Thymus (tissue), 11 donors: ENCODE results near the gene PTPRH. TPM values are rescaled to one million over a fixed set of nuclear protein-coding genes. Genes with fewer than 3 reads are reported as not detected.
"Not testable (repeated sequence)": the region's sequence is repeated elsewhere in the genome, so short reads cannot be mapped to it uniquely, and the experiment has no call there.

Experiments
- DNase-seq, 9 donors: peaks; one replicate each; pipeline ENCODE4 v3.0.0-alpha.2; 2013; ENCODE audit warnings: low spot score in 9 of 9, low read depth in 6 of 9, missing footprints in 1 of 9
- H3K27ac ChIP-seq, 2 donors: one replicate each; pipeline ENCODE4 v1.5.1; 2013; ENCODE audit warnings: control low read depth in 1 of 2, low read depth in 1 of 2, low read length in 1 of 2, mild to moderate bottlenecking in 1 of 2, moderate library complexity in 1 of 2
- H3K27me3 ChIP-seq, 2 donors: one replicate each; pipeline ENCODE4 v1.5.1; 2013; ENCODE audit warnings: low read length in 1 of 2; ENCODE audit not compliant: control insufficient read depth in 2 of 2, insufficient read depth in 1 of 2
- H3K36me3 ChIP-seq, 2 donors: one replicate each; pipeline ENCODE4 v1.5.1; 2013; ENCODE audit warnings: low read length in 1 of 2, mild to moderate bottlenecking in 1 of 2, moderate library complexity in 1 of 2; ENCODE audit not compliant: control insufficient read depth in 2 of 2, insufficient read depth in 2 of 2
- H3K4me1 ChIP-seq, 2 donors: one replicate each; pipeline ENCODE4 v1.5.1; 2013; ENCODE audit warnings: low read length in 2 of 2; ENCODE audit not compliant: control insufficient read depth in 2 of 2, insufficient read depth in 2 of 2
- H3K4me3 ChIP-seq, 2 donors: one replicate each; pipeline ENCODE4 v1.5.1; 2013; ENCODE audit warnings: low read length in 2 of 2, control low read depth in 1 of 2, mild to moderate bottlenecking in 1 of 2
- H3K9me3 ChIP-seq, 2 donors: one replicate each; pipeline ENCODE4 v1.5.1; 2013; ENCODE audit warnings: low read length in 1 of 2, mild to moderate bottlenecking in 1 of 2; ENCODE audit not compliant: control insufficient read depth in 2 of 2, insufficient read depth in 1 of 2
- WGBS: extraction: QIAGEN DNeasy Blood & Tissue Kit; methylation state at CpG from one replicate; pipeline ENCODE4 v1.1.7; 2013; 5-methylcytosine and 5-hydroxymethylcytosine counted together
- polyA plus RNA-seq: library from polyadenylated mRNA; stranded (reverse); fragments of 200-250 nt; gene quantifications from one replicate; pipeline ENCODE4 v1.2.3, GENCODE V29; 2013
- total RNA-seq: library from RNA; stranded (reverse); fragments of 120-200 nt; gene quantifications from one replicate; pipeline ENCODE4 v1.2.4, GENCODE V29; 2013
- donor health status: healthy.

PTPRH gene
- total and polyA plus RNA-seq, 2 donors: 0.14 to 0.28 TPM

- Histone ChIP-seq H3K27ac (no peak overlapping the region), H3K36me3 (no peaks in the 10 kb centered on the region), H3K27me3 (peaks cover 36 to 69% of the 10 kb centered on the region in 2 donors), H3K4me1 (peaks cover 0 to 8% of the 10 kb centered on the region in 2 donors), H3K9me3 (peaks cover 3 to 5% of the 10 kb centered on the region in 2 donors), H3K4me3 (no peak overlapping the region)
- WGBS: 90% methylated on average over 18 of the region's 18 CpGs
- no peak for DNase-seq
These were observed 50.2 kb downstream of the PTPRH start for GRCh38 chr19:55158848-55159749.

- no peaks in the 10 kb centered on the region for H3K36me3 ChIP-seq
- H3K9me3 ChIP-seq: peaks cover 3 to 5% of the 10 kb centered on the region in 2 donors
- H3K27me3 ChIP-seq: peaks cover 36 to 64% of the 10 kb centered on the region in 2 donors
- H3K27ac ChIP-seq: no peak overlapping the region
- no peak overlapping the region for H3K4me3 ChIP-seq
- WGBS: 81% methylated on average over 4 of the region's 4 CpGs
- peaks cover 3 to 8% of the 10 kb centered on the region in 2 donors for H3K4me1 ChIP-seq
- DNase-seq: no peak
These were observed 50.9 kb downstream of the PTPRH start for GRCh38 chr19:55158423-55158822.

DNA sequence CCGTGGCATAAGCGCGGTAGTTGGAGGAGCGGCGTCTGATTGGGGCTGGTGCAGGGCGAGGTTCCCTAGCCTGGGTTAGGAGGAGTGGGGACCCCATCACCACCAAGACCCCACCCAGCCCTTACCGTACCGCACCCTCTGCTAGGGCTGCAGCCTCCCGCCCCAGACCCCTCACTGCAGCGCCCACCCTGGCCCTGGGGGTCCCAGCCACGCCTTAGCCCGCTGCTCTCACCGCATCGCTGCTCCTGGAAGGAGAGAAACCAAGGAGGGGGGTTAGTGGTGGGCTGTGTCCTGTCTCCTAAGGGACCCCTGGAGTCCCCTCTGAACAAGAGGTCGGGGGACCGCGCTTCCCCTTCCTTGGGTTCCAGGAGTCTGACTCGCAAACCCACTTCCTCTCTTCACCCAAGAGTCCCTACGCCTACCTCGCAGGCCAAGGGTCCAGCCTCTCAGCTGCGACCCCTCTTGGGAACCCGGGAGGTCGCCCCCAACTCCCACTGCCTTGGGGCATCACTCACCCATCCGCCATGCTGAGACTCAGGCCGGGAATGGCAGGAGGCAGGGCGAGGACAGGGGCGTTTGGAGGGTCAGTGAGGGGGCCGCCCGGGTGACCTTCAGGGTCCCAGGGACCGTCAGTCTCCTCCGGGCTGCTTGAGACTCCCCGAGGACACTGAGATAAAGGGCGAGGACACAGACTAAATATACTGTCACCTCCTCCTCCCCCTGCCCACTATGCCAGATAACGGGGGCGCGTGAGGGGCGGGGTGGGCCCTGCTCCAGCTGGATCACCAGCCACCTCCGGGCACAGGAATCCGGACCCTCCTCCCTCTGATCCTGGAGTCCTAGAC is 52.0 kb downstream of the PTPRH start, which contains the start of gene TNNI3:
TSS of gene TNNI3 (minus strand) at position 669 of the 845 bp plus-strand sequence. CDS start at position 526, 143 bp downstream.
- H3K9me3 ChIP-seq: peaks cover 3 to 5% of the 10 kb centered on the region in 2 donors
- H3K27me3 ChIP-seq: peaks cover 34 to 56% of the 10 kb centered on the region in 2 donors
- peaks cover 3 to 8% of the 10 kb centered on the region in 2 donors for H3K4me1 ChIP-seq
- 61% methylated on average over 39 of the region's 39 CpGs for WGBS
- H3K4me3 ChIP-seq: no peak within 1 kb of the TSS
- H3K27ac ChIP-seq: no peak within 1 kb of the TSS
- no peaks in the 10 kb centered on the region for H3K36me3 ChIP-seq
- DNase-seq: no peak

DNA sequence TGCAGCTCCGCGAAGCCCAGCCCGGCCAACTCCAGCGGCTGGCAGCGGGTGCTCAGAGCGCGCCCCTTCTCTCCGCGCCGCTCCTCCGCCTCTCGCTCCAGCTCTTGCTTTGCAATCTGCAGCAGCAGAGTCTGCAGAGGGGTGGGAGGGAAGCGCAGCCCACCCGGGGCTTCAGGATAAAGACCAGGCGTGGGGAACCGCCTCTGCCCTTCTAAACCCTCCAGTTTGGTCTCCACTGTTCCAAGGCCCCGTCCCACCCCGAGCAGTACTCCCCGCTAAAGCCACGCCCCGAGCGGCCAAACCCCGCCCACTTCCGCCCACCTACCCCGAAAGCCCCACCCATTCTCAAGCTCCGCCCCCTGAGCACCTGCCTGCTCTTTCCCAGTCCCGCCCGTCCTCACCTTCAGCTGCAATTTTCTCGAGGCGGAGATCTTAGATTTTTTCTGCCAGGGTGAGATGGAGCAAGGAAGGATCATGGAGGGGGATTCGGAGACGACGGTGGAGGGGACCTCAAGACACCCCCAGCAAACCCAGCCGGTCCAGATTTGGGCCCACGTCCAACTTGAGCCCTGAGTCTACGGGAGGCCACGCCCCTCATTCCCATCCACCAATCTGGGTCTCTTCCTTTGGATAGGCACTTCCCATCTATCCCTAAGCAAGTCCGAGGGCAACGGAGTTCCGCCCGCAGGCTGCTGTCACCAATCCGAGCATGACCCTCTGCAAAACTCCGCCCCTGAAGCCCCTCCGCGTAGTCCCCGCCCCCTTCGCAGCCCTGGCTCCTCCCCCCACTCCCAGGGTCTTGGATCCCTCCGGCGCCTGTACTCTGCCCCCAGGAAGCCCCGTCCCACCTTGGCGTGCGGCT is 52.9 kb downstream of the PTPRH start:
- Histone ChIP-seq H3K4me1 (peaks cover 3 to 8% of the 10 kb centered on the region in 2 donors), H3K4me3 (no peak overlapping the region), H3K27ac (no peak overlapping the region), H3K36me3 (no peaks in the 10 kb centered on the region), H3K9me3 (peaks cover 6 to 12% of the 10 kb centered on the region in 2 donors), H3K27me3 (peaks cover 26 to 48% of the 10 kb centered on the region in 2 donors)
- no peak for DNase-seq
- 18% methylated on average over 52 of the region's 52 CpGs for WGBS

GRCh38 chr19:55155784-55156183 is 53.5 kb downstream of the PTPRH start:
- not testable (repeated sequence) for DNase-seq, H3K27ac ChIP-seq, H3K4me3 ChIP-seq, H3K9me3 ChIP-seq, H3K36me3 ChIP-seq, H3K4me1 ChIP-seq
- H3K27me3 ChIP-seq: peaks cover 20 to 41% of the 10 kb centered on the region in 2 donors
- 17% methylated on average over 5 of the region's 5 CpGs for WGBS

DNA sequence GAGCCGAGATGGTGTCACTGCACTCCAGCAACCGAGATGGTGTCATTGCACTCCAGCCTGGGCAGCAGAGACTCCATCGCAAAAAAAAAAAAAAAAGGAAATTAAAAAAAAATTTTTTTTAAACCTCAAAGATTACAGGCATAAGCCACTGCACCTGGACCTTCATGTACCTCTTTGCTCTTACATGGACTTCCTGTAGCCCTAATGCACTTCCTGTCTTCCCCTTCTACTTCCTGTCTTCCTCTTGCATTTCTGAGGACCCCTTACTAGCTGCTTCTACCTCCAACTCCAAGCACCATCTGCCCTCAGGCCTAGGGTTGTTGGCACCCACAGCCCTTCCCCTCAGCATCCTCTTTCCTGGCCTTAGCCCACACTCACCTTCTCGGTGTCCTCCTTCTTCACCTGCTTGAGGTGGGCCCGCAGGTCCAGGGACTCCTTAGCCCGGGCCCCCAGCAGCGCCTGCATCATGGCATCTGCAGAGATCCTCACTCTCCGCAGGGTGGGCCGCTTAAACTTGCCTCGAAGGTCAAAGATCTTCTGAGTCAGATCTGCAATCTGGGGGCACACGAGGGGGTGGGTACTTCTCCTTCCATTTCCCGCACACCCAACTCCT is 55.5 kb downstream of the PTPRH start:
- no peak for DNase-seq
- WGBS: 86% methylated on average over 12 of the region's 12 CpGs
- no peak overlapping the region for H3K27ac ChIP-seq
- peaks cover 3 to 7% of the 10 kb centered on the region in 2 donors for H3K9me3 ChIP-seq
- H3K27me3 ChIP-seq: peaks cover 22 to 39% of the 10 kb centered on the region in 2 donors
- peaks cover 3 to 4% of the 10 kb centered on the region in 2 donors for H3K4me1 ChIP-seq
- no peaks in the 10 kb centered on the region for H3K36me3 ChIP-seq
- H3K4me3 ChIP-seq: no peak overlapping the region

- DNase-seq: no peak
- Histone ChIP-seq H3K4me1 (peaks cover 3 to 4% of the 10 kb centered on the region in 2 donors), H3K27ac (peak overlapping the region in 1 of 2 donors; percentile 15), H3K4me3 (no peak overlapping the region), H3K36me3 (no peaks in the 10 kb centered on the region), H3K27me3 (peaks cover 21 to 45% of the 10 kb centered on the region in 2 donors), H3K9me3 (peaks cover 3 to 7% of the 10 kb centered on the region in 2 donors)
These were observed 57.3 kb downstream of the PTPRH start for GRCh38 chr19:55152017-55152416.
